K562 (cell line): ENCODE data around the gene NOTCH3. TPM values are rescaled to one million over a fixed set of nuclear protein-coding genes. Genes with fewer than 3 reads are reported as not detected.
A peak's percentile ranks its signal among the peaks of the same experiment; 100 is the strongest.

Source experiments
- ARID2 ChIP-seq: fragments of 450-650 bp; IDR thresholded peaks from 2 replicates; pipeline ENCODE4 v1.6.1; 2017; ENCODE audit warnings: antibody characterized with exemption, mild to moderate bottlenecking
- ASH1L ChIP-seq: fragments of 450-650 bp; IDR thresholded peaks from 2 replicates; pipeline ENCODE4 v1.6.1; 2018; ENCODE audit warnings: borderline replicate concordance, mild to moderate bottlenecking, low read depth; ENCODE audit not compliant: partially characterized antibody
- BMI1 ChIP-seq: fragments of 150-350 bp; IDR thresholded peaks from 2 replicates; pipeline ENCODE4 v1.6.1; 2014; ENCODE audit warnings: low read length
- CHD2 ChIP-seq: IDR thresholded peaks from 2 replicates; pipeline ENCODE4 v1.6.1; 2011; ENCODE audit warnings: low read depth, low read length
- CREM ChIP-seq: IDR thresholded peaks from 2 replicates; pipeline ENCODE4 v1.6.1; 2014; ENCODE audit warnings: antibody characterized with exemption, low read depth
- ETS1 ChIP-seq: conservative IDR thresholded peaks from 2 replicates; pipeline ENCODE4 v1.6.1; 2011; ENCODE audit warnings: low read depth, mild to moderate bottlenecking, low read length; ENCODE audit not compliant: control insufficient read depth
- ETV5 ChIP-seq: sonication (generic); formaldehyde crosslinking; IDR thresholded peaks from 2 replicates; pipeline ENCODE4 v1.4.0; 2020; ENCODE audit warnings: low read depth, mild to moderate bottlenecking, missing genetic modification reagents
- FOXK1 ChIP-seq: sonication (generic); formaldehyde crosslinking; IDR thresholded peaks from 2 replicates; pipeline ENCODE4 v1.8.0; 2022; ENCODE audit warnings: missing genetic modification reagents, mild to moderate bottlenecking, borderline replicate concordance
- HOMEZ ChIP-seq: fragments of 250-450 bp; sonication (Bioruptor Pico); IDR thresholded peaks from 2 replicates; pipeline ENCODE4 v1.4.0; 2020; ENCODE audit warnings: mild to moderate bottlenecking, moderate library complexity
- KDM4B ChIP-seq, 2 experiments: fragments of 450-650 bp in 1 of 2; sonication (generic) in 1 of 2; IDR thresholded peaks; 2 replicates each; pipeline ENCODE4 v1.6.1; 2016 to 2017; ENCODE audit warnings: borderline replicate concordance in 2 of 2, antibody characterized with exemption in 1 of 2, low read depth in 1 of 2, mild to moderate bottlenecking in 1 of 2
- KHSRP ChIP-seq: fragments of 450-650 bp; IDR thresholded peaks from 2 replicates; pipeline ENCODE4 v1.6.1; 2017
- MAZ ChIP-seq, 2 experiments: fragments of 450-650 bp in 1 of 2; sonication (generic) in 1 of 2; formaldehyde crosslinking; IDR thresholded peaks in 1 of 2; conservative IDR thresholded peaks in 1 of 2; 2 replicates each; pipeline versions ENCODE4 v1.4.0 to v1.5.0; 2020; ENCODE audit warnings: mild to moderate bottlenecking in 1 of 2, missing genetic modification reagents in 1 of 2
- MTA2 ChIP-seq: fragments of 450-650 bp; IDR thresholded peaks from 2 replicates; pipeline ENCODE4 v1.6.1; 2016; ENCODE audit warnings: low read depth
- NFE2 ChIP-seq: IDR thresholded peaks from 2 replicates; pipeline ENCODE4 v1.6.1; 2014; ENCODE audit warnings: antibody characterized with exemption, low read depth
- NFRKB ChIP-seq: fragments of 450-650 bp; IDR thresholded peaks from 2 replicates; pipeline ENCODE4 v1.6.1; 2016; ENCODE audit warnings: low read depth
- PHF8 ChIP-seq: fragments of 200-600 bp; sonication (generic); IDR thresholded peaks from 2 replicates; pipeline ENCODE4 v1.6.1; 2012; ENCODE audit warnings: mixed run types, mild to moderate bottlenecking, inconsistent platforms, low read length, moderate library complexity, borderline replicate concordance
- POLR2H ChIP-seq: IDR thresholded peaks from 2 replicates; pipeline ENCODE4 v1.6.1; 2016; ENCODE audit warnings: missing genetic modification characterization, low read depth, mild to moderate bottlenecking, control low read depth, missing compliant biosample characterization, moderate library complexity
- POU5F1 ChIP-seq: fragments of 150-350 bp; IDR thresholded peaks from 2 replicates; pipeline ENCODE4 v1.6.1; 2014; ENCODE audit warnings: borderline replicate concordance, low read length, low read depth, mild to moderate bottlenecking; ENCODE audit not compliant: partially characterized antibody
- RBM25 ChIP-seq: fragments of 200-400 bp; formaldehyde crosslinking; IDR thresholded peaks from 2 replicates; pipeline ENCODE4 v1.6.1; 2018; ENCODE audit warnings: low read length, low read depth, moderate library complexity; ENCODE audit not compliant: severe bottlenecking
- SMARCA5 ChIP-seq: fragments of 450-650 bp; IDR thresholded peaks from 2 replicates; pipeline ENCODE4 v1.6.1; 2016
- TCF15 ChIP-seq: fragments of 250-450 bp; sonication (Bioruptor Pico); IDR thresholded peaks from 2 replicates; pipeline ENCODE4 v1.8.0; 2022; ENCODE audit warnings: moderate library complexity, mild to moderate bottlenecking, inconsistent platforms
- TEAD4 ChIP-seq, 2 experiments: sonication (generic) in 1 of 2; formaldehyde crosslinking in 1 of 2; IDR thresholded peaks; 2 replicates each; pipeline versions ENCODE4 v1.6.1 to v1.8.0; 2012 to 2022; ENCODE audit warnings: borderline replicate concordance in 1 of 2, inconsistent platforms in 1 of 2, low read length in 1 of 2, mild to moderate bottlenecking in 1 of 2, missing genetic modification reagents in 1 of 2
- USF2 ChIP-seq: sonication (generic); formaldehyde crosslinking; IDR thresholded peaks from 2 replicates; pipeline ENCODE4 v1.5.0; 2020; ENCODE audit warnings: missing genetic modification reagents
- XRCC3 ChIP-seq: fragments of 450-650 bp; IDR thresholded peaks from 2 replicates; pipeline ENCODE4 v1.6.1; 2017; ENCODE audit warnings: mild to moderate bottlenecking, moderate library complexity
- ZNF316 ChIP-seq: fragments of 450-650 bp; IDR thresholded peaks from 2 replicates; pipeline ENCODE4 v1.6.1; 2016
- polyA plus RNA-seq, 8 experiments: library from polyadenylated mRNA; depleted of rRNA in 4 of 8; stranded (reverse) in 5 of 8; unstranded in 3 of 8; fragments of >200 nt; fragmentation: Nextera tagmentation in 2 of 8; fragmentation: Illumina TruSeq in 1 of 8; extraction: Ambion mirVana in 2 of 8; extraction: Trizol in 1 of 8; gene quantifications; 2 replicates each; pipeline versions ENCODE4 v1.2.1 to v1.2.3, GENCODE V29; 2011 to 2014; ENCODE audit warnings: inconsistent platforms in 1 of 8, missing spikeins in 1 of 8
- total RNA-seq, 7 experiments: library from RNA; depleted of rRNA in 6 of 7; stranded (reverse); fragments of >200 nt in 6 of 7; fragmentation: Illumina TruSeq in 2 of 7; extraction: Trizol in 2 of 7; gene quantifications; 2 replicates each; pipeline versions ENCODE4 v1.2.1 to v1.2.3, GENCODE V29; 2011 to 2021; ENCODE audit warnings: low replicate concordance in 1 of 7

Gene NOTCH3
- total and polyA plus RNA-seq, 9 of the 15 experiments (the other 6 are each of a cell fraction or from before 2014, with no cell fraction given), result under 0.01 to 1.2 (median 0.16) TPM

GRCh38 chr19:15125232-15126067 is 75.3 kb downstream of the NOTCH3 start (continued):
- TF ChIP-seq FOXK1 (CRISPR knock-in tag) (no peak), ARID2 (no peak), KHSRP (no peak), USF2 (CRISPR knock-in tag) (peak; percentile 95), NFRKB (0 out of 2 replicates have a peak, but pooled peaks have one; percentile 43), POU5F1 (peak; percentile 36), MAZ (CRISPR knock-in tag; conservative IDR thresholded peaks at IDR 0.05 in 1 of 2, IDR thresholded peaks at IDR 0.05 in 1 of 2) (peak; percentile 77 to 83), ETV5 (0 out of 2 replicates have a peak, but pooled peaks have one; percentile 7), ZNF316 (no peak), TEAD4 (IDR thresholded peaks at IDR 0.05; ENCODE audit: low read length) (no peak), TEAD4 (CRISPR knock-in tag; IDR thresholded peaks at IDR 0.05; ENCODE audit: borderline replicate concordance) (no peak), KDM4B (IDR thresholded peaks at IDR 0.05; ENCODE audit: borderline replicate concordance in 2 of 2, low read depth in 1 of 2) (no peak), CHD2 (peak; percentile 53), CREM (peak; percentile 86), BMI1 (no peak), XRCC3 (no peak), HOMEZ (CRISPR knock-in tag) (no peak), PHF8 (peak; percentile 62; the same call in 1 of the 2 replicates), SMARCA5 (peak; percentile 72; the same call in 1 of the 2 replicates), POLR2H (tag) (no peak), MTA2 (no peak), ASH1L (peak; percentile 40), RBM25 (peak; percentile 41), ETS1 (no peak), TCF15 (CRISPR knock-in tag) (no peak), NFE2 (no peak)
